AG04450 (cell line): ENCODE results near the gene SNORC. TPM values are rescaled to one million over a fixed set of nuclear protein-coding genes. Genes with fewer than 3 reads are reported as not detected.

Source experiments
- CTCF ChIA-PET: fragments of 300-600, 350-600 bp; formaldehyde crosslinking; extraction: SDS; loops from one replicate; lab custom pipeline; 2022; ENCODE audit warnings: antibody characterized with exemption, inconsistent platforms; lab: Charles Lee
- POLR2A ChIA-PET: fragments of 350-600 bp; formaldehyde crosslinking; extraction: SDS; loops from one replicate; lab custom pipeline; 2021; ENCODE audit warnings: antibody characterized with exemption, inconsistent platforms; lab: Yijun Ruan, JAX
- DNase-seq: peaks from one replicate; pipeline ENCODE4 v3.0.0-alpha.2; 2011; ENCODE audit warnings: low read depth, low spot score
- H3K27ac ChIP-seq: one replicate; pipeline ENCODE4 v1.5.1; 2012; ENCODE audit warnings: low read depth, low read length, control low read depth
- H3K27me3 ChIP-seq: one replicate; pipeline ENCODE4 v1.6.0; 2012; ENCODE audit warnings: low read length; ENCODE audit not compliant: control insufficient read depth, insufficient read depth
- H3K4me3 ChIP-seq: 2 replicates; pipeline ENCODE4 v1.5.1; 2011; ENCODE audit warnings: mild to moderate bottlenecking, low read depth, low read length, control low read depth
- H3K9me3 ChIP-seq: 2 replicates; pipeline ENCODE4 v1.5.1; 2012; ENCODE audit warnings: low read length; ENCODE audit not compliant: control insufficient read depth, insufficient read depth
- CTCF ChIP-seq: IDR thresholded peaks from 2 replicates; pipeline ENCODE4 v1.5.1; 2011; ENCODE audit warnings: low read depth, low read length, control low read depth, inconsistent platforms
- polyA plus RNA-seq: library from polyadenylated mRNA; depleted of rRNA; stranded (reverse); fragments of >200 nt; gene quantifications from 2 replicates; pipeline ENCODE4 v1.2.3, GENCODE V29; 2011

Gene SNORC
- polyA plus RNA-seq, 1 experiment: 0.48 TPM

GRCh38 chr2:232893834-232894233, 23.8 kb downstream of the SNORC start:
- no peak for DNase-seq
- POLR2A ChIA-PET: no interaction called here
- H3K27ac ChIP-seq: no peak overlapping the region
- TF ChIP-seq CTCF: no peak
- CTCF ChIA-PET: no interaction called here
- H3K27me3 ChIP-seq: peaks cover 2% of the 10 kb centered on the region
- no peak overlapping the region for H3K4me3 ChIP-seq
- H3K9me3 ChIP-seq: no peaks in the 10 kb centered on the region; the same call in 1 of the 2 replicates

- H3K27ac ChIP-seq: no peak overlapping the region
- H3K4me3 ChIP-seq: no peak overlapping the region
- no peak for DNase-seq
- TF ChIP-seq CTCF: no peak
- POLR2A ChIA-PET: no interaction called here
- CTCF ChIA-PET: no interaction called here
- no peaks in the 10 kb centered on the region; the same call in 1 of the 2 replicates for H3K9me3 ChIP-seq
- H3K27me3 ChIP-seq: peaks cover 2% of the 10 kb centered on the region
Measured at GRCh38 chr2:232894251-232894650, 24.2 kb downstream of the SNORC start.

- peaks cover 2% of the 10 kb centered on the region for H3K27me3 ChIP-seq
- no peaks in the 10 kb centered on the region; the same call in 1 of the 2 replicates for H3K9me3 ChIP-seq
- no peak overlapping the region for H3K27ac ChIP-seq
- no peak for DNase-seq
- ChIA-PET POLR2A (no interaction called here), CTCF (no interaction called here)
- no peak for TF ChIP-seq CTCF
- no peak overlapping the region for H3K4me3 ChIP-seq
Measured at GRCh38 chr2:232894746-232895145, 24.7 kb downstream of the SNORC start.

GRCh38 chr2:232896111-232896510, 26.0 kb downstream of the SNORC start:
- POLR2A ChIA-PET: no interaction called here
- H3K4me3 ChIP-seq: no peak overlapping the region
- CTCF ChIA-PET: no interaction called here

More at GRCh38 chr2:232896111-232896510, 26.0 kb downstream of the SNORC start:
- H3K9me3 ChIP-seq: no peaks in the 10 kb centered on the region; the same call in 1 of the 2 replicates
- peaks cover 2% of the 10 kb centered on the region for H3K27me3 ChIP-seq
- no peak for TF ChIP-seq CTCF
- H3K27ac ChIP-seq: no peak overlapping the region
- DNase-seq: no peak
